GM12878 (cell line): ENCODE measurements around the gene IPCEF1.

Experiments
- CTCF ChIP-seq, 3 experiments: IDR thresholded peaks in 2 of 3; conservative IDR thresholded peaks in 1 of 3; 2 replicates each; pipeline ENCODE4 v1.5.1; 2011; ENCODE audit warnings: low read depth in 3 of 3, low read length in 3 of 3, mild to moderate bottlenecking in 3 of 3, control low read depth in 2 of 3, moderate library complexity in 2 of 3, inconsistent platforms in 1 of 3, mixed read lengths in 1 of 3; ENCODE audit not compliant: control insufficient read depth in 2 of 3, insufficient read depth in 1 of 3; ENCODE audit errors: extremely low read depth in 1 of 3
- HSF1 ChIP-seq: fragments of 150-350 bp; IDR thresholded peaks from 2 replicates; pipeline ENCODE4 v1.6.1; 2014; ENCODE audit warnings: mild to moderate bottlenecking, low read depth, low read length
- MAX ChIP-seq: IDR thresholded peaks from 2 replicates; pipeline ENCODE4 v1.6.1; 2012; ENCODE audit warnings: low read depth, low read length, improper control_type of control experiment
- POLR2A ChIP-seq: IDR thresholded peaks from 2 replicates; pipeline ENCODE4 v1.6.1; 2011; ENCODE audit warnings: low read depth, mild to moderate bottlenecking, low read length
- RAD21 ChIP-seq: IDR thresholded peaks from 2 replicates; pipeline ENCODE4 v1.6.1; 2011; ENCODE audit warnings: mild to moderate bottlenecking, low read depth, low read length, moderate library complexity; ENCODE audit not compliant: insufficient read depth
- ZZZ3 ChIP-seq: IDR thresholded peaks from 2 replicates; pipeline ENCODE4 v1.6.1; 2011; ENCODE audit warnings: low read depth; ENCODE audit not compliant: control insufficient read depth, insufficient read length

- TF ChIP-seq CTCF (IDR thresholded peaks at IDR 0.05 in 2 of 3, conservative IDR thresholded peaks at IDR 0.05 in 1 of 3; ENCODE audit: control insufficient read depth in 2 of 3, extremely low read depth in 1 of 3, insufficient read depth in 1 of 3, low read depth in 3 of 3, low read length in 3 of 3) (no peak), MAX (no peak), ZZZ3 (no peak), RAD21 (no peak), POLR2A (no peak), HSF1 (no peak)
Observed at GRCh38 chr6:154298297-154298696, 58.3 kb downstream of the IPCEF1 start.
